Stimulated activated CD8-positive, alpha-beta memory T cell treated with anti-CD3 and anti-CD28 coated beads, Interleukin-15, amount 100 ng/mL, for 4 hours (primary cell): ENCODE measurements around the gene THSD1.

Experiments used
- DNase-seq, 2 donors: peaks; one replicate each; pipeline ENCODE4 v3.0.0-alpha.2; 2020; ENCODE audit warnings: low read depth in 2 of 2

Gene THSD1

GRCh38 chr13:52405767-52406494 is at the start of gene THSD1:
THSD1 (minus strand) TSS chr13:52406172; CDS start chr13:52402600, 3,572 bp downstream.
- peak in 1 of 2 donors; percentile 1 for DNase-seq

- DNase-seq = peak; percentile 44 to 59
Observed at GRCh38 chr13:52455677-52456041, 49.7 kb upstream of the THSD1 start.

GRCh38 chr13:52454820-52455676 is 49.1 kb upstream of the THSD1 start, which contains the start of gene CKAP2:
CKAP2 (plus strand) TSS chr13:52455478; CDS start chr13:52455557, 79 bp downstream.
- peak; percentile 83 to 90 for DNase-seq

GRCh38 chr13:52454459-52454819 is 48.5 kb upstream of the THSD1 start:
- DNase-seq = no peak

GRCh38 chr13:52452470-52452869 is 46.5 kb upstream of the THSD1 start:
- DNase-seq = no peak

- no peak for DNase-seq
Observed at GRCh38 chr13:52451135-52451804, 45.3 kb upstream of the THSD1 start.

GRCh38 chr13:52450793-52451116 is 44.8 kb upstream of the THSD1 start:
- no peak for DNase-seq

- peak; percentile 86 for DNase-seq
Observed at GRCh38 chr13:52450012-52450792, 44.2 kb upstream of the THSD1 start, which contains the start of gene VPS36. VPS36 (minus strand) TSS chr13:52450634; CDS start chr13:52450594, 40 bp downstream.

- no peak for DNase-seq
Observed at GRCh38 chr13:52449331-52450011, 43.5 kb upstream of the THSD1 start.

GRCh38 chr13:52447815-52448552 is 42.0 kb upstream of the THSD1 start:
- DNase-seq = no peak

GRCh38 chr13:52447354-52447753 is 41.4 kb upstream of the THSD1 start:
- DNase-seq = no peak

- no peak for DNase-seq
Observed at GRCh38 chr13:52446265-52446664, 40.3 kb upstream of the THSD1 start.

- DNase-seq = no peak
Observed at GRCh38 chr13:52432456-52432855, 26.5 kb upstream of the THSD1 start.

- no peak for DNase-seq
Observed at GRCh38 chr13:52428295-52428694, 22.3 kb upstream of the THSD1 start.

- DNase-seq = no peak
Observed at GRCh38 chr13:52421216-52421615, 15.2 kb upstream of the THSD1 start.

- no peak for DNase-seq
Observed at GRCh38 chr13:52419080-52419479, 13.1 kb upstream of the THSD1 start.

GRCh38 chr13:52414963-52415362 is 9.0 kb upstream of the THSD1 start:
- no peak for DNase-seq

GRCh38 chr13:52414051-52414450 is 8.1 kb upstream of the THSD1 start:
- no peak for DNase-seq

- DNase-seq = no peak
Observed at GRCh38 chr13:52412128-52412527, 6.2 kb upstream of the THSD1 start.

- no peak for DNase-seq
Observed at GRCh38 chr13:52411629-52412028, 5.7 kb upstream of the THSD1 start.
